H1 (cell line): ENCODE results near the gene PPP2R2B. TPM values are rescaled to one million over a fixed set of nuclear protein-coding genes. Genes with fewer than 3 reads are reported as not detected.

Experiments used
- TAF7 ChIP-seq: optimal IDR thresholded peaks from 2 replicates; pipeline ENCODE3; 2011; ENCODE audit warnings: low read depth, mild to moderate bottlenecking, inconsistent platforms, low read length, moderate library complexity, borderline replicate concordance
- polyA plus RNA-seq, 7 experiments: library from polyadenylated mRNA; depleted of rRNA in 3 of 7; stranded (reverse) in 5 of 7; unstranded in 2 of 7; fragments of >200 nt in 5 of 7; fragments of 200-250 nt in 2 of 7; gene quantifications; 1 replicate in 5 of 7; 2 replicates in 1 of 7; 4 replicates in 1 of 7; pipeline versions ENCODE4 v1.2.1 to v1.2.3, GENCODE V29; 2011 to 2013; ENCODE audit warnings: missing spikeins in 2 of 7, mixed read lengths in 2 of 7
- total RNA-seq: library from RNA; stranded (reverse); fragmentation: NEBNext Ultra II Directional; extraction: Animal tissue kit (Norgen Biotek cat#: 25700); gene quantifications from 2 replicates; pipeline ENCODE4 v1.2.1, GENCODE V29; 2021

Gene PPP2R2B
- total and polyA plus RNA-seq, 2 of the 8 experiments (the other 6 are each of a cell fraction or from before 2014, with no cell fraction given), result 21.1 to 37.1 TPM

DNA sequence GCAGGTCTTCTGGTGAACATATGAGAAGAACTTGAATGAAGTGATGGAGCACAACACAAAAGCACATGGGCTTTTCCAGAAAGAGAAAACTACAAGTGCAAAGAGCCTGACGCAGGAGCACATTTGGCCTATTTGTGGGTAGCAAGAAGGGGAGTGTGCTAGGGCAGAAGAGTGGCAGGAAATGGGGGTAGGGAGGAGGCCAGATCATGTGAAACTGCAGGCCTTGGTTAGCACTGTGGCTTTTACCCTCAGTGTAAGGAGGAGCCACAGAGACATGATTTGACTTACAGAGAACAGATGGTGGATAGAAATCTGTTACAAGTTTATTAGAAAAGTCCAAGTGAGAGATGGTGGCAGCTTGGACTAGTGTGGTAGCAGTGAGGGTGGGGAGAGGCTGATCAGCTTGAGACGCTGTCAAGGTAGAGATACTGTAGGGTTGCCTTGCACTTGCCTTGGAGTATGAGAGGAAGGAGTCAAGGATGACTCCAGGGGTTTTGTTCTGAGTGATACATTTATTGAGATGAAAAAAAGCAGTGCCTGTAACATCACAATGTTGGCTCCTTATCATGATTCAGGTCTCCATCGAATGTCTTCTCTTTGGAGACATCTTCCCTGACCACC, 126.7 kb downstream of the PPP2R2B start (continued):
- TF ChIP-seq TAF7, result no peak
- TF ChIP-seq, all 59 proteins: peak for 0
